IMR-90 (cell line): ENCODE data around the gene CASZ1. TPM values are rescaled to one million over a fixed set of nuclear protein-coding genes. Genes with fewer than 3 reads are reported as not detected.
A peak's percentile ranks its signal among the peaks of the same experiment; 100 is the strongest.

Source experiments
- ATAC-seq: fragments of 200-7000 bp; cut with Tn5 transposase; 2 replicates; pipeline ENCODE4 v1.9.1; 2020; ENCODE audit warnings: low read depth, mild to moderate bottlenecking, moderate library complexity
- BruUV-seq: library from RNA; stranded (reverse); fragments of 400-500 nt; replicated peaks from 2 replicates; lab custom pipeline; 2021; lab: Mats Ljungman, UMichigan
- CTCF ChIA-PET: fragments of 300-600 bp; formaldehyde crosslinking; extraction: SDS; loops from one replicate; lab custom pipeline; 2021; ENCODE audit warnings: antibody characterized with exemption; lab: Yijun Ruan, JAX
- POLR2A ChIA-PET: fragments of 300-600 bp; sonication (Branson Sonifier 250); formaldehyde crosslinking; loops from one replicate; lab custom pipeline; 2022; ENCODE audit warnings: antibody characterized with exemption; ENCODE audit not compliant: unreplicated experiment; lab: Charles Lee
- DNase-seq: peaks from one replicate; pipeline ENCODE4 v3.0.0; 2013
- H2AFZ ChIP-seq: replicated peaks from 2 replicates; pipeline ENCODE3; 2013; ENCODE audit warnings: low read length, mild to moderate bottlenecking; ENCODE audit not compliant: poor library complexity
- H2AK5ac ChIP-seq: 2 replicates; pipeline ENCODE4 v1.6.1; 2013; ENCODE audit warnings: low read depth, low read length, inconsistent platforms
- H2AK9ac ChIP-seq: replicated peaks from 2 replicates; pipeline ENCODE3; 2013; ENCODE audit warnings: mild to moderate bottlenecking, low read depth, low read length, moderate library complexity; ENCODE audit not compliant: poor library complexity
- H2BK120ac ChIP-seq: 2 replicates; pipeline ENCODE4 v1.6.1; 2013; ENCODE audit warnings: low read depth, low read length, inconsistent platforms
- H2BK15ac ChIP-seq: 3 replicates; pipeline ENCODE4 v1.6.1; 2013; ENCODE audit warnings: low read depth, low read length, inconsistent platforms
- H2BK20ac ChIP-seq: 2 replicates; pipeline ENCODE4 v1.6.1; 2013; ENCODE audit warnings: low read depth, mild to moderate bottlenecking, inconsistent platforms, low read length, moderate library complexity
- H2BK5ac ChIP-seq: 2 replicates; pipeline ENCODE4 v1.6.1; 2013; ENCODE audit warnings: mild to moderate bottlenecking, low read depth, low read length, inconsistent platforms; ENCODE audit not compliant: poor library complexity, severe bottlenecking
- H3K14ac ChIP-seq: replicated peaks from 2 replicates; pipeline ENCODE4 v1.6.1; 2013; ENCODE audit warnings: low read depth, low read length, inconsistent platforms
- H3K18ac ChIP-seq: 2 replicates; pipeline ENCODE4 v1.6.1; 2013; ENCODE audit warnings: low read depth, low read length, control low read depth
- H3K23ac ChIP-seq: 2 replicates; pipeline ENCODE4 v1.6.1; 2013; ENCODE audit warnings: low read depth, low read length, inconsistent platforms
- H3K27ac ChIP-seq: 2 replicates; pipeline ENCODE4 v1.5.1; 2013; ENCODE audit warnings: mild to moderate bottlenecking, control low read depth, low read length; ENCODE audit not compliant: insufficient read depth
- H3K27me3 ChIP-seq: 2 replicates; pipeline ENCODE4 v1.6.1; 2013; ENCODE audit warnings: low read length; ENCODE audit not compliant: control insufficient read depth, insufficient read depth
- H3K36me3 ChIP-seq: 2 replicates; pipeline ENCODE4 v1.6.1; 2013; ENCODE audit warnings: low read length, mixed read lengths; ENCODE audit not compliant: control insufficient read depth, insufficient read depth
- H3K4ac ChIP-seq: 2 replicates; pipeline ENCODE4 v1.6.1; 2013; ENCODE audit warnings: low read depth, low read length, inconsistent platforms
- H3K4me1 ChIP-seq: 2 replicates; pipeline ENCODE4 v1.6.1; 2013; ENCODE audit warnings: low read length, mixed read lengths; ENCODE audit not compliant: control insufficient read depth, insufficient read depth
- H3K4me2 ChIP-seq: 2 replicates; pipeline ENCODE4 v1.6.1; 2013; ENCODE audit warnings: low read depth, mild to moderate bottlenecking, control low read depth, low read length, moderate library complexity
- H3K4me3 ChIP-seq: 2 replicates; pipeline ENCODE4 v1.5.1; 2013; ENCODE audit warnings: low read depth, mild to moderate bottlenecking, control low read depth, low read length, moderate library complexity; ENCODE audit not compliant: insufficient read depth
- H3K56ac ChIP-seq: 2 replicates; pipeline ENCODE4 v1.6.1; 2013; ENCODE audit warnings: low read length, inconsistent platforms; ENCODE audit not compliant: insufficient read depth; ENCODE audit errors: extremely low read depth
- H3K79me1 ChIP-seq, 2 experiments: 2 replicates each; pipeline ENCODE4 v1.6.1; 2013; ENCODE audit warnings: low read length in 2 of 2, inconsistent platforms in 1 of 2, low read depth in 1 of 2
- H3K9ac ChIP-seq: 2 replicates; pipeline ENCODE4 v1.6.1; 2013; ENCODE audit warnings: low read depth, low read length, control low read depth
- H3K9me1 ChIP-seq: 2 replicates; pipeline ENCODE4 v1.6.1; 2013; ENCODE audit warnings: low read length, inconsistent platforms; ENCODE audit not compliant: insufficient read depth
- H3K9me3 ChIP-seq: 2 replicates; pipeline ENCODE4 v1.6.1; 2013; ENCODE audit warnings: low read length; ENCODE audit not compliant: control insufficient read depth, insufficient read depth
- H4K20me1 ChIP-seq: 2 replicates; pipeline ENCODE4 v1.6.1; 2013; ENCODE audit warnings: low read length, inconsistent platforms; ENCODE audit not compliant: insufficient read depth
- H4K5ac ChIP-seq: 2 replicates; pipeline ENCODE4 v1.6.1; 2013; ENCODE audit warnings: mild to moderate bottlenecking, low read depth, low read length, control low read depth
- H4K8ac ChIP-seq, 2 experiments: 2 replicates each; pipeline ENCODE4 v1.6.1; 2013; ENCODE audit warnings: low read depth in 2 of 2, low read length in 2 of 2, control low read depth in 1 of 2, inconsistent platforms in 1 of 2
- H4K91ac ChIP-seq: 2 replicates; pipeline ENCODE4 v1.6.1; 2013; ENCODE audit warnings: low read depth, low read length, inconsistent platforms; ENCODE audit not compliant: insufficient read depth
- BHLHE40 ChIP-seq: fragments of 150-350 bp; IDR thresholded peaks from 2 replicates; pipeline ENCODE4 v1.6.1; 2016; ENCODE audit warnings: mild to moderate bottlenecking, low read depth, low read length
- CEBPB ChIP-seq: IDR thresholded peaks from 2 replicates; pipeline ENCODE4 v1.6.1; 2012; ENCODE audit warnings: low read depth, low read length, improper control_type of control experiment
- CHD1 ChIP-seq: IDR thresholded peaks from 2 replicates; pipeline ENCODE4 v1.6.1; 2012; ENCODE audit warnings: low read depth, low read length, improper control_type of control experiment
- FOS ChIP-seq: fragments of 150-350 bp; IDR thresholded peaks from 2 replicates; pipeline ENCODE4 v1.6.1; 2016; ENCODE audit warnings: low read depth, low read length
- MAFK ChIP-seq: IDR thresholded peaks from 2 replicates; pipeline ENCODE4 v1.6.1; 2012; ENCODE audit warnings: low read depth, low read length, improper control_type of control experiment
- MAZ ChIP-seq: IDR thresholded peaks from 2 replicates; pipeline ENCODE4 v1.6.1; 2012; ENCODE audit warnings: low read depth, mild to moderate bottlenecking, low read length, improper control_type of control experiment, moderate library complexity, borderline replicate concordance
- MXI1 ChIP-seq: IDR thresholded peaks from 2 replicates; pipeline ENCODE4 v1.6.1; 2012; ENCODE audit warnings: low read depth, mild to moderate bottlenecking, low read length, moderate library complexity, borderline replicate concordance
- NFE2L2 ChIP-seq: fragments of 150-350 bp; IDR thresholded peaks from 2 replicates; pipeline ENCODE4 v1.6.1; 2016; ENCODE audit warnings: low read depth, mild to moderate bottlenecking, low read length
- POLR2A ChIP-seq: IDR thresholded peaks from 2 replicates; pipeline ENCODE4 v1.6.1; 2012; ENCODE audit warnings: mild to moderate bottlenecking, low read depth, low read length
- RAD21 ChIP-seq: IDR thresholded peaks from 2 replicates; pipeline ENCODE4 v1.6.1; 2012; ENCODE audit warnings: low read length, improper control_type of control experiment
- RCOR1 ChIP-seq: IDR thresholded peaks from 2 replicates; pipeline ENCODE4 v1.6.1; 2012; ENCODE audit warnings: mild to moderate bottlenecking, low read length, improper control_type of control experiment; ENCODE audit not compliant: insufficient replicate concordance
- RFX5 ChIP-seq: IDR thresholded peaks from 2 replicates; pipeline ENCODE4 v1.8.0; 2012; ENCODE audit warnings: low read depth, mild to moderate bottlenecking, low read length, moderate library complexity
- SMC3 ChIP-seq: fragments of 150-350 bp; IDR thresholded peaks from 2 replicates; pipeline ENCODE4 v1.6.1; 2016; ENCODE audit warnings: low read depth, mild to moderate bottlenecking, antibody characterized with exemption, low read length, moderate library complexity
- WGBS, 2 experiments: methylation state at CpG; one replicate each; pipeline versions ENCODE4 v1.1.5 to v1.1.7; 2013; ENCODE audit warnings: missing lambda C conversion rate in 2 of 2; ENCODE audit not compliant: insufficient read length in 1 of 2; ENCODE audit errors: extremely low coverage in 2 of 2; 5-methylcytosine and 5-hydroxymethylcytosine counted together
- dilution Hi-C: fragments of 300-500 bp; cut with HindIII; formaldehyde crosslinking; loops from one replicate; pipeline ENCODE4 v1.14.3; 2018; ENCODE audit warnings: low sequenced_read_pairs; ENCODE audit not compliant: unreplicated experiment
- in situ Hi-C: fragments of 300-500 bp; cut with MboI; formaldehyde crosslinking; loops from 3 replicates; pipeline ENCODE4 v1.14.3; 2019; ENCODE audit warnings: low sequenced_read_pairs, inconsistent platforms, mixed read lengths
- intact Hi-C: fragments of 100-400 bp; cut with micrococcal nuclease; formaldehyde crosslinking; loops from 2 replicates; pipeline ENCODE4 v1.10.0; 2022
- polyA plus RNA-seq, 3 experiments: library from polyadenylated mRNA; depleted of rRNA; stranded (reverse); fragments of >200 nt; gene quantifications; 2 replicates each; pipeline ENCODE4 v1.2.3, GENCODE V29; 2012; ENCODE audit warnings: low replicate concordance in 1 of 3
- total RNA-seq: library from RNA; depleted of rRNA; stranded (reverse); fragments of >200 nt; gene quantifications from 2 replicates; pipeline ENCODE4 v1.2.3, GENCODE V29; 2012
- TF ChIP-seq, protein P1 (sequence below): fragments of 150-350 bp; IDR thresholded peaks from 2 replicates; pipeline ENCODE4 v1.6.1; 2016; ENCODE audit warnings: low read depth, mild to moderate bottlenecking, low read length, moderate library complexity, borderline replicate concordance
- TF ChIP-seq, protein P2 (sequence below): fragments of 150-350 bp; IDR thresholded peaks from 2 replicates; pipeline ENCODE4 v1.6.1; 2017; ENCODE audit warnings: mild to moderate bottlenecking, antibody characterized with exemption, low read length, low read depth
- TF ChIP-seq, protein P3 (sequence below): conservative IDR thresholded peaks from 2 replicates; pipeline ENCODE4 v1.5.1; 2012; ENCODE audit warnings: mild to moderate bottlenecking, low read depth, low read length, improper control_type of control experiment

Gene CASZ1
- total and polyA plus RNA-seq, 2 of the 4 experiments (the other 2 are of a cell fraction): 0.18 to 0.24 TPM

DNA sequence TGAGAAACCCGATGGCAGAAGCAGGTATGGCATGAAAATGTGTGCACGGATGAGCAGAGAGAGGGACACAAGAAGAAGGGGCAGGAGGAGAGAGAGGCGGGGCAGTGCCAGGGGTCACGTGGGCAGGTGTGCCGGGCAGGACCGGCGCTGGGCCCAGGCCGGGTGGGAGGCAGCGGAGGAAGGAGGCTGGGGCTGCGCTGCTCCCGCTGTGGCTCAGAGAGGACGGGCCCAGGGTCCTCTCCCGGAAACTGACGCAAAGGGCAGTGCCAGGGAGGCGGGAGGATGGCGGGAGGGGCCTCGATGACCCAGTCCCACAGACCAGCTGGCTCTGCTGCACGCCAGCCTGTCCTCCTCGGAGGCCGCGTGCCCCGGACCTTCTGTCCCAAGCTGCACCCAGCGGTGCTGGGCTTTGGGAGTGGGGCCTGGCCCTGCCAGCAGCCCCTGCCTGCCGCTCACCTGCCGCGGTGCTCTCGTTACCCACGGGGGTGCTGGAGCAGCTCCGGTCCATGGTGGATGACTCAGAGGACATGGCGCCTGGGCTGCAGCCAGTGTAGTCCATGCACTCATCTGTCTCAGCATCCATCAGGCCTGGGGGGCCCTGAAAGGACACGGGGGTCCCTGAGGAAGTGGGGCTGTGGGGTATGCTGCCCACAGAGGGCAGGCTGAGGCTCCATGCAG is 153.9 kb downstream of the CASZ1 start:
- Histone ChIP-seq H2BK5ac (no peak overlapping the region), H3K14ac (no peak overlapping the region), H2AK9ac (peak overlapping the region; percentile 65), H3K27me3 (peaks cover 4% of the 10 kb centered on the region; the same call in 1 of the 2 replicates), H2BK120ac (no peak overlapping the region), H2BK20ac (no peak overlapping the region), H3K9ac (no peak overlapping the region), H3K36me3 (no peaks in the 10 kb centered on the region), H2AFZ (no peak overlapping the region), H3K27ac (no peak overlapping the region), H4K8ac (no peak overlapping the region), H3K9me1 (0 out of 2 replicates have a peak, but pooled peaks cover 3% of the 10 kb centered on the region), H4K20me1 (no peaks in the 10 kb centered on the region), H3K9me3 (peaks cover 3% of the 10 kb centered on the region; the same call in 1 of the 2 replicates), H4K91ac (no peak overlapping the region), H4K5ac (no peak overlapping the region), H3K4me3 (no peak overlapping the region), H3K4me2 (no peak overlapping the region), H3K23ac (no peak overlapping the region), H3K56ac (no peak overlapping the region), H3K4me1 (no peaks in the 10 kb centered on the region), H3K18ac (no peak overlapping the region), H3K79me1 (no peaks in the 10 kb centered on the region), H2BK15ac (no peak overlapping the region), H3K4ac (no peak overlapping the region), H2AK5ac (no peak overlapping the region)
- 90% methylated on average over 9 of the region's 31 CpGs; no CpG with 5 or more reads in 1 of the 2 experiments for WGBS, 2 experiments
- ChIA-PET POLR2A (no interaction called here), CTCF (no interaction called here)
- in situ Hi-C loops (no loop called here), dilution Hi-C loops (no loop called here), intact Hi-C loops (no loop called here)
- TF ChIP-seq CHD1 (no peak), RCOR1 (no peak), FOS (no peak), RAD21 (no peak), NFE2L2 (no peak), CEBPB (no peak), RFX5 (no peak), MAFK (no peak), POLR2A (no peak), SMC3 (no peak), MAZ (no peak), BHLHE40 (no peak), MXI1 (no peak)
- TF ChIP-seq, protein P1, sequence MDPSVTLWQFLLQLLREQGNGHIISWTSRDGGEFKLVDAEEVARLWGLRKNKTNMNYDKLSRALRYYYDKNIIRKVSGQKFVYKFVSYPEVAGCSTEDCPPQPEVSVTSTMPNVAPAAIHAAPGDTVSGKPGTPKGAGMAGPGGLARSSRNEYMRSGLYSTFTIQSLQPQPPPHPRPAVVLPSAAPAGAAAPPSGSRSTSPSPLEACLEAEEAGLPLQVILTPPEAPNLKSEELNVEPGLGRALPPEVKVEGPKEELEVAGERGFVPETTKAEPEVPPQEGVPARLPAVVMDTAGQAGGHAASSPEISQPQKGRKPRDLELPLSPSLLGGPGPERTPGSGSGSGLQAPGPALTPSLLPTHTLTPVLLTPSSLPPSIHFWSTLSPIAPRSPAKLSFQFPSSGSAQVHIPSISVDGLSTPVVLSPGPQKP: no peak
- TF ChIP-seq, protein P2, sequence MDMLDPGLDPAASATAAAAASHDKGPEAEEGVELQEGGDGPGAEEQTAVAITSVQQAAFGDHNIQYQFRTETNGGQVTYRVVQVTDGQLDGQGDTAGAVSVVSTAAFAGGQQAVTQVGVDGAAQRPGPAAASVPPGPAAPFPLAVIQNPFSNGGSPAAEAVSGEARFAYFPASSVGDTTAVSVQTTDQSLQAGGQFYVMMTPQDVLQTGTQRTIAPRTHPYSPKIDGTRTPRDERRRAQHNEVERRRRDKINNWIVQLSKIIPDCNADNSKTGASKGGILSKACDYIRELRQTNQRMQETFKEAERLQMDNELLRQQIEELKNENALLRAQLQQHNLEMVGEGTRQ: no peak
- TF ChIP-seq, protein P3, sequence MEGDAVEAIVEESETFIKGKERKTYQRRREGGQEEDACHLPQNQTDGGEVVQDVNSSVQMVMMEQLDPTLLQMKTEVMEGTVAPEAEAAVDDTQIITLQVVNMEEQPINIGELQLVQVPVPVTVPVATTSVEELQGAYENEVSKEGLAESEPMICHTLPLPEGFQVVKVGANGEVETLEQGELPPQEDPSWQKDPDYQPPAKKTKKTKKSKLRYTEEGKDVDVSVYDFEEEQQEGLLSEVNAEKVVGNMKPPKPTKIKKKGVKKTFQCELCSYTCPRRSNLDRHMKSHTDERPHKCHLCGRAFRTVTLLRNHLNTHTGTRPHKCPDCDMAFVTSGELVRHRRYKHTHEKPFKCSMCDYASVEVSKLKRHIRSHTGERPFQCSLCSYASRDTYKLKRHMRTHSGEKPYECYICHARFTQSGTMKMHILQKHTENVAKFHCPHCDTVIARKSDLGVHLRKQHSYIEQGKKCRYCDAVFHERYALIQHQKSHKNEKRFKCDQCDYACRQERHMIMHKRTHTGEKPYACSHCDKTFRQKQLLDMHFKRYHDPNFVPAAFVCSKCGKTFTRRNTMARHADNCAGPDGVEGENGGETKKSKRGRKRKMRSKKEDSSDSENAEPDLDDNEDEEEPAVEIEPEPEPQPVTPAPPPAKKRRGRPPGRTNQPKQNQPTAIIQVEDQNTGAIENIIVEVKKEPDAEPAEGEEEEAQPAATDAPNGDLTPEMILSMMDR: no peak
- no TSS peak for BruUV-seq
- ATAC-seq: no peak
- DNase-seq: no peak
